Stimulated activated naive CD8-positive, alpha-beta T cell treated with anti-CD3 and anti-CD28 coated beads, Interleukin-15, Interleukin-2, amounts not matched to agents 100 ng/mL and 50 ng/mL, for 24 hours (primary cell): ENCODE measurements around the gene S100A10.

Experiments
- H3K27ac Mint-ChIP-seq: one replicate; pipeline ENCODE4 v1.8.0; 2021; ENCODE audit warnings: mild to moderate bottlenecking, mixed read lengths
- H3K27me3 Mint-ChIP-seq: one replicate; pipeline ENCODE4 v1.8.0; 2021; ENCODE audit warnings: mixed read lengths
- H3K36me3 Mint-ChIP-seq: one replicate; pipeline ENCODE4 v1.8.0; 2021; ENCODE audit warnings: low read depth, mixed read lengths
- H3K4me1 Mint-ChIP-seq: one replicate; pipeline ENCODE4 v1.8.0; 2021; ENCODE audit warnings: low read depth, mixed read lengths
- H3K4me3 Mint-ChIP-seq: one replicate; pipeline ENCODE4 v1.8.0; 2021; ENCODE audit warnings: mild to moderate bottlenecking, mixed read lengths
- H3K9me3 Mint-ChIP-seq: one replicate; pipeline ENCODE4 v1.8.0; 2021; ENCODE audit warnings: mixed read lengths

Gene S100A10

GRCh38 chr1:151985768-151986167, 7.9 kb downstream of the S100A10 start:
- Mint-ChIP-seq H3K9me3 (no peaks in the 10 kb centered on the region), H3K4me3 (peak overlapping the region; percentile 53), H3K36me3 (peaks cover 64% of the 10 kb centered on the region), H3K27me3 (no peaks in the 10 kb centered on the region), H3K27ac (peak overlapping the region; percentile 94), H3K4me1 (peaks cover 75% of the 10 kb centered on the region)

DNA sequence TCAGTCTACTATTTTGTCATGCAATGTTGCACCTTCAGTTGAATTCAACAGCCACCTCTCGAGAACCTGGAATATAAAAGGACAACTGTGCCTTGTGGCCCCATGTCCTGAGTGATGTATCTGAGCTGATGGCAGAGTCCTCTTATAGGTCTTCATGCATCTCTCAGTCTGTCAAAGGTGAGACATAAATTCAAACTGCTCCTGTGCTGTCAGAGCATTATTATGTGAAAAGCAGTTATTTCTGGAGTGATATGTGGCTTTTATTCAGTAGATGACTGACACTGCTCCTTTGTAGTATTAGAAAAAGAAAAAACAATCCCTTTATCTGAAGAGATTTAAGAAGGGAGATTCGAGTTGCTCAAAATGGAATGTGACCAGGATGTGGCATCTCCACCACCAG, 8.4 kb downstream of the S100A10 start:
- peaks cover 69% of the 10 kb centered on the region for H3K36me3 Mint-ChIP-seq
- no peaks in the 10 kb centered on the region for H3K27me3 Mint-ChIP-seq
- H3K4me1 Mint-ChIP-seq: peaks cover 72% of the 10 kb centered on the region
- no peaks in the 10 kb centered on the region for H3K9me3 Mint-ChIP-seq
- H3K27ac Mint-ChIP-seq: peak overlapping the region; percentile 94
- H3K4me3 Mint-ChIP-seq: peak overlapping the region; percentile 53

GRCh38 chr1:151984313-151984956, 9.2 kb downstream of the S100A10 start:
- H3K4me3 Mint-ChIP-seq: peak overlapping the region; percentile 60
- peak overlapping the region; percentile 94 for H3K27ac Mint-ChIP-seq
- no peaks in the 10 kb centered on the region for H3K27me3 Mint-ChIP-seq
- H3K4me1 Mint-ChIP-seq: peaks cover 64% of the 10 kb centered on the region
- H3K9me3 Mint-ChIP-seq: no peaks in the 10 kb centered on the region
- H3K36me3 Mint-ChIP-seq: peaks cover 73% of the 10 kb centered on the region

DNA sequence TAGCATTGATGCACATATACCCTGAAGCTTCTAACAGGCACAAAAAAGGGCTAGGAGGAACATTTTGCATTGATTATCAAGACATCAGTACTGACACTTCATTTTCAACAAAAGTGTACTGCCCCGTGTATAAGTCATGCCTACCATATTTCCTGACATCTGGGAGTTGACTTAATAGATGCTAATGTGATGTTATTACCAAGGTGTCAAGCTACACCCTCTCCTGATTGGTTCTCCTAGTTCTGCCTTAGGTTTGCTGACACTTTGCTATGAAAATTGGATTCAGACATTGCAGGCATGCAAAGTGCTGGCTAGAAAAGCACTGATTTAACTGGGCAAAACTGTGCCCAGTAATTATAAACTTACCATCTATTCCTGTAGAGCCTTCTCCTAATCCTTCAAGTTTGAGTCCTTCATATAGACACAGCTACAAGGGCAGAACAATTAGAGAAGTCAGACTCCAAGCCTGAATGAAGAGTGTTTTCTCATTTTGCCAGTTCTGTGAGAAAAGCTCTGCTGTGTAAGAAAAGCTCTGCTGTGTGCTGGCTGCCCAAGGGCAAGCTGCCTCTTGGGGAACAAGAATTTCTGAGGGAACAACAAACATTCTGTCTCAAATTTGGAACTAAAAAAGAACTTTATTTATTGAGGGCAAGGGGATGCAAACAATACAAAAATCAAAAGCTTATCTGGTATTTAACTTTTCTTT, 11.2 kb downstream of the S100A10 start:
- no peaks in the 10 kb centered on the region for H3K27me3 Mint-ChIP-seq
- no peak overlapping the region for H3K27ac Mint-ChIP-seq
- H3K4me3 Mint-ChIP-seq: no peak overlapping the region
- H3K4me1 Mint-ChIP-seq: peaks cover 47% of the 10 kb centered on the region
- H3K36me3 Mint-ChIP-seq: peaks cover 73% of the 10 kb centered on the region
- no peaks in the 10 kb centered on the region for H3K9me3 Mint-ChIP-seq

GRCh38 chr1:151981178-151981525, 12.5 kb downstream of the S100A10 start:
- Mint-ChIP-seq H3K4me3 (no peak overlapping the region), H3K27ac (no peak overlapping the region), H3K27me3 (no peaks in the 10 kb centered on the region), H3K36me3 (peaks cover 63% of the 10 kb centered on the region), H3K4me1 (peaks cover 41% of the 10 kb centered on the region), H3K9me3 (no peaks in the 10 kb centered on the region)

DNA sequence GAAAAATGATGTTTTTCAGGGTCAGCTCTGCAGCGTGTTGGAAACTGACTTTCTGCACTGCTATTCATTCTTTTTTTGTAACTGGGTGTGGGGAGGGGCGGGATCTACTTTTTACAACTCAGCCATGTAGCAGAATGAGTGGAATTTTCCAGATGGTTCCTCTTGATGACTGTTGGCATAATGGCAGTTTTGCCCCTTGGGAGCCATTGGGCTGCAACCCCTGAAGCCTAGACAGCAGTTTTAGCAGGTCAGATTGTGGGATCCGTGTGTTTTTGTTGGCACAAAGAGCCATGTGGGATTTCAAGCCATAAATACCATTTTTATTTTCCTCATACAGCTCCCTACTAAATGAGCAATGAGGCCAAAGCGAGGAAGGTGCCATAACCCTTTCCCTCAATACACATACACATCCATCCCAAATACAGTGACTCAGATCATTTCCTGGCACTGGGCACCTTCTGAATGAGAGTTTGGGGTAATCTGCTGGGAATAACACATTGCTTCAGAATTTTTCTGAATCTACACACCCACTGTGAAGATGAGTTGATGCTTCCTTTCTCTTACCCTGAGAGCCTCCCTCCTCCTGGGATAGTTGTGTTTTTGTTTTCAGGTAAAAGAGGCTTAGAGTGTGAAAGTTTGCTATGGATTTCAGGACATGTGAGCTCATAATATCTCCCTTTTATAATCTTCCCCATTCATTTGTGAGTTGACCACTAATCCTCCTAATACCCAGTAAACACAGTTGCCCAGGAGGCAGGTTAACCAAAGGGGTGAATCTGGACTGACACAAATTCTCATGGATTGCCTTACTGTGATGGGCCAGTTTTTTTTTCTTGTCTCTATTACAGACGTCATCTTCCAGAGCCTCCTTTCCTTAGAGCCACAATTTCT, 13.1 kb downstream of the S100A10 start:
- H3K27me3 Mint-ChIP-seq: no peaks in the 10 kb centered on the region
- H3K9me3 Mint-ChIP-seq: no peaks in the 10 kb centered on the region
- H3K27ac Mint-ChIP-seq: peak overlapping the region; percentile 22
- no peak overlapping the region for H3K4me3 Mint-ChIP-seq
- peaks cover 35% of the 10 kb centered on the region for H3K4me1 Mint-ChIP-seq
- peaks cover 57% of the 10 kb centered on the region for H3K36me3 Mint-ChIP-seq

- H3K36me3 Mint-ChIP-seq: peaks cover 41% of the 10 kb centered on the region
- peaks cover 10% of the 10 kb centered on the region for H3K27me3 Mint-ChIP-seq
- H3K9me3 Mint-ChIP-seq: no peaks in the 10 kb centered on the region
- H3K4me1 Mint-ChIP-seq: peaks cover 19% of the 10 kb centered on the region
- no peak overlapping the region for H3K4me3 Mint-ChIP-seq
- no peak overlapping the region for H3K27ac Mint-ChIP-seq
Measured at GRCh38 chr1:151978922-151979321, 14.7 kb downstream of the S100A10 start.

- Mint-ChIP-seq H3K27me3 (peaks cover 10% of the 10 kb centered on the region), H3K27ac (no peak overlapping the region), H3K36me3 (peaks cover 29% of the 10 kb centered on the region), H3K9me3 (no peaks in the 10 kb centered on the region), H3K4me1 (peaks cover 14% of the 10 kb centered on the region), H3K4me3 (no peak overlapping the region)
Measured at GRCh38 chr1:151977662-151978230, 15.9 kb downstream of the S100A10 start.

- Mint-ChIP-seq H3K4me1 (peaks cover 16% of the 10 kb centered on the region), H3K9me3 (no peaks in the 10 kb centered on the region), H3K36me3 (peaks cover 20% of the 10 kb centered on the region), H3K27me3 (peaks cover 10% of the 10 kb centered on the region), H3K27ac (no peak overlapping the region), H3K4me3 (no peak overlapping the region)
Measured at GRCh38 chr1:151976858-151977257, 16.8 kb downstream of the S100A10 start.

GRCh38 chr1:151976015-151976343, 17.7 kb downstream of the S100A10 start:
- Mint-ChIP-seq H3K27me3 (peaks cover 10% of the 10 kb centered on the region), H3K27ac (no peak overlapping the region), H3K36me3 (peaks cover 12% of the 10 kb centered on the region), H3K9me3 (no peaks in the 10 kb centered on the region), H3K4me1 (peaks cover 16% of the 10 kb centered on the region), H3K4me3 (no peak overlapping the region)

DNA sequence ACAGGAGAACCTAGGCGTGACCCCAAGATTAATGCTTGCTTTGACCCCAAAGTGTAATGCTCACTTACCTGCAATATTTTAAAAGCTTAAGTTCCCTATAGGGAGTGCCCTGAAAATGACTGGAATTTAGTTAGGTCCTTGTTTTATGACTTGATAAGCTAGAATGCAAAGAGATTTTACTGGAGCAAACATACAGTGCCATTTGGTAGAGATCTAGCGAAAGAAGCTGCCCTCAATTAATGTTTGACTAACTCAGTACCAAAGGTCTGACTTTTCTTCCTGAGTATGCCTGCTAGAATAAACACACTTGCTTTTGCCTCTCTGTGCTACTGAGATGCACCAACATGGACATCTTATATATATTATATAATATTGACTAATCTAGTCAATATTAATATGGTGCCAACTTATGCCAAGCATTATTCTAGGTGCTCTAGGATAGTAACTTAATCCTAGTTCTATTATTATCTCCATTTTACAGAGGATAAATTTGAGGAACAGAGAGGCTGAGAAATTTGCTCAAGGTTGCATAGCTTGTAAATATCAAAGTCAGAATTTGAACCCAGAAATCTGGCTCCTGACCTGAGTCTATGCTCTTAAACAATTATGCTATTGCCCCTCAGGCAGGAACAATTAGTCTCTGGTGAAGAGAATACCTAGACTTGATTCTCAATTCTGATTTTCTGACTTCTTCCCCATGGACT, 18.2 kb downstream of the S100A10 start:
- Mint-ChIP-seq H3K4me3 (no peak overlapping the region), H3K36me3 (peaks cover 6% of the 10 kb centered on the region), H3K9me3 (no peaks in the 10 kb centered on the region), H3K27me3 (peaks cover 10% of the 10 kb centered on the region), H3K4me1 (peaks cover 16% of the 10 kb centered on the region), H3K27ac (no peak overlapping the region)

DNA sequence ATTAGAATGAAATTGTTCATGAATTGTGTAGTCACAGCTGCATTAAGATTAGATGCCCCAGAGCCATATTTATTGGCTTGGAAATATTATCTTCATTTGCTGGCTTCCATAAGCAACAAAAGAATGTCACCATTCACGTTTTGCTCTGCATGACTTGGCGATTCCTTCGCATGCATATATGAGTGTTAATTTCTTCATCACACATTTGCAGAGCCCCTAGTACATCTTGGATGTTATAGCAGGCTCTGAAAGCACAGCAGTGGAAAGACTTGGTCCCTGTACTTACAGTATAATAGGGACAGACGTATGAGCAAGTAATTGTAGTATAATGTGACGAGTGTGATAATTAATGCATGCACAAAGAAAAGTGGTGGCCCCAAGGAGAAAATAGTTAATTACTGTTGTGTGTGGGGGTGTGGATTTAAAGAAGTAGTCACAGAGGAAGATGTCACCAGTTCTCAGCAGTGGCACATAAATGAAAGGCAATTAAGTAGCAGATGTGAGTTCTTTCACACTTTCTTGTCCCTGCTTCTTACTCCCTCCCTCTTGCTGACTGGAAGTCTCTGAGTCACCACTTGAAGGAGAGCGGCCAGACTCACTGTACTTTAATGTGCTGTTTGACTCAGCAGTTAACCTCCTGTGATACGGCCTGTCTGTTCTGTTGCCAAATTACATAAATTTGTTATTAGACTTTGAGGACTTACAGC, 21.0 kb downstream of the S100A10 start:
- no peak overlapping the region for H3K27ac Mint-ChIP-seq
- no peak overlapping the region for H3K4me3 Mint-ChIP-seq
- H3K36me3 Mint-ChIP-seq: no peaks in the 10 kb centered on the region
- H3K9me3 Mint-ChIP-seq: no peaks in the 10 kb centered on the region
- peaks cover 10% of the 10 kb centered on the region for H3K27me3 Mint-ChIP-seq
- H3K4me1 Mint-ChIP-seq: peaks cover 28% of the 10 kb centered on the region

GRCh38 chr1:151970626-151971025, 23.0 kb downstream of the S100A10 start:
- H3K27me3 Mint-ChIP-seq: peaks cover 13% of the 10 kb centered on the region
- H3K36me3 Mint-ChIP-seq: no peaks in the 10 kb centered on the region
- H3K4me3 Mint-ChIP-seq: no peak overlapping the region
- H3K4me1 Mint-ChIP-seq: peaks cover 28% of the 10 kb centered on the region
- H3K9me3 Mint-ChIP-seq: no peaks in the 10 kb centered on the region
- H3K27ac Mint-ChIP-seq: no peak overlapping the region

DNA sequence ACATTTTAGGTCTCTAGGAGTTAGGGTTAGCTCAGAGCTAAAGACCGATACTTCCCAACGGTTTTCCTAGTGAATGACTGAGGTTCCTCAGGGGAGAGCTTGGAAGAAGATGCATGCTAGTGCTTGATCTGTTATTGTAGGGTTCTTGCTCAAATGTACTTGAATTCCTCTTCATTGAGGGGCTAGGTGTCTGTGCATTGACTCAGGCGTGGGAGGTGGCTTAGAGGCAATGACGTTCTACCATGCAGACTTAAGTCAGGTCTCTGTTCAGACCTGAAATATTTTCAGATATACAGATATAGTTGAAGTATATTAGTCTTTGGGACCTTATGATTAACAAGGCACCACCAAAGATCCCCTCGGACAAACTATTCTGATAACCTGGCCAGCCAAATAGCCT, 23.5 kb downstream of the S100A10 start:
- no peaks in the 10 kb centered on the region for H3K9me3 Mint-ChIP-seq

More for the DNA sequence above, 23.5 kb downstream of the S100A10 start:
- Mint-ChIP-seq H3K27ac (no peak overlapping the region), H3K4me1 (peaks cover 28% of the 10 kb centered on the region), H3K27me3 (peaks cover 10% of the 10 kb centered on the region), H3K36me3 (no peaks in the 10 kb centered on the region), H3K4me3 (no peak overlapping the region)
